Osteoblast (primary cell): Measurements from ENCODE around the gene PALLD. TPM values are rescaled to one million over a fixed set of nuclear protein-coding genes. Genes with fewer than 3 reads are reported as not detected.

Source experiments
- DNase-seq: peaks from one replicate; pipeline ENCODE4 v3.0.0; 2011; ENCODE audit warnings: low spot score, mixed read lengths; ENCODE audit not compliant: insufficient read length; ENCODE audit errors: missing footprints
- H2AFZ ChIP-seq: 2 replicates; pipeline ENCODE4 v1.6.0; 2011; ENCODE audit warnings: mild to moderate bottlenecking, low read length
- H3K27ac ChIP-seq: 2 replicates; pipeline ENCODE4 v1.5.1; 2011; ENCODE audit warnings: mild to moderate bottlenecking, low read depth, low read length, moderate library complexity
- H3K27me3 ChIP-seq: 2 replicates; pipeline ENCODE4 v1.6.0; 2012; ENCODE audit warnings: mild to moderate bottlenecking, control low read depth, inconsistent platforms, low read length, moderate library complexity; ENCODE audit not compliant: insufficient read depth
- H3K36me3 ChIP-seq: 2 replicates; pipeline ENCODE4 v1.5.1; 2011; ENCODE audit warnings: mild to moderate bottlenecking, low read length, control low read depth, moderate library complexity; ENCODE audit not compliant: insufficient read depth
- H3K4me1 ChIP-seq: 2 replicates; pipeline ENCODE4 v1.5.1; 2011; ENCODE audit warnings: mild to moderate bottlenecking, low read length, control low read depth, moderate library complexity; ENCODE audit not compliant: insufficient read depth
- H3K4me2 ChIP-seq: 2 replicates; pipeline ENCODE4 v1.6.0; 2011; ENCODE audit warnings: mild to moderate bottlenecking, low read length; ENCODE audit not compliant: insufficient read depth
- H3K4me3 ChIP-seq: fragments of 200-600 bp; sonication (generic); 3 replicates; pipeline ENCODE4 v1.5.1; 2012; ENCODE audit warnings: mild to moderate bottlenecking, low read length, inconsistent platforms; ENCODE audit not compliant: insufficient read depth
- H3K79me2 ChIP-seq: 2 replicates; pipeline ENCODE4 v1.6.0; 2012; ENCODE audit warnings: mild to moderate bottlenecking, low read length, control low read depth, inconsistent platforms; ENCODE audit not compliant: insufficient read depth
- H3K9me3 ChIP-seq: 2 replicates; pipeline ENCODE4 v1.5.1; 2011; ENCODE audit warnings: low read depth, low read length, control low read depth
- H4K20me1 ChIP-seq: 2 replicates; pipeline ENCODE4 v1.6.0; 2012; ENCODE audit warnings: mild to moderate bottlenecking, low read length, control low read depth; ENCODE audit not compliant: insufficient read depth
- CTCF ChIP-seq: IDR thresholded peaks from 2 replicates; pipeline ENCODE4 v1.5.1; 2011; ENCODE audit warnings: mild to moderate bottlenecking, low read depth, low read length, moderate library complexity; ENCODE audit errors: extremely low read depth
- total RNA-seq: library from RNA; depleted of rRNA; stranded (reverse); fragments of >200 nt; gene quantifications from 2 replicates; pipeline ENCODE4 v1.2.3, GENCODE V29; 2012

Gene PALLD
- total RNA-seq, 1 donor = 244 TPM

DNA sequence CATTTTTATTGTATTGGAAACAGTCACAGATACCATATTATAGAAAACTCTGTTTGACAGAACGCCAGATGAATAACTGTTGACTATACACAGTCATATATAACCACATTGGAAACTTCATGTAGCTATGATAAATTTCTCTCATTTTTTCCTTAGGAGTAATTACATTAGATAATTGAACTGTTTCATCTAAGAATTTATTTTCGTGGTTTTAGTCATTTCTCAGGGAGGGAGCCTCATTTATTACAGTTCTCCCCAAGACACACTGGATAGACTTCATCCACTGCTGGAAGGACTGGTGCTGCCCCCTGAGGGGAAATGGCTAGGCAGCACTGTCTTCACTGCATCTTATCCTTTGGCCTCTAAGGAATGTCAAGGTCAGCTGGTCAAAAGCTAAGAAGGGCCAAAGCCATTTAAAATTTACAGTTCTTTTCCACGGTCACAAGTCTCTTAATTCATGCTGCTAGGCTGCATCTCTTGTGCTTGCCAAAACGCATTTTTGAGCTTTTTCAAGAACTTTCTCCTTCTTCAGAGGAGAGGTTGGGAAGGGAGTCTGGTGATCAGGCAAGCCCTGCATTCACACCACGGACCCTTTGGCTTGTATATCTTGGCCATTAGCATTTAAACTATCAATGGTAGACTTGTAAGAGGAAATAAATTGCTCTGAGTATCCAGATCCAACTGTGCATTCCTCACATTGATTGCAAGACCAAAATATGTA lies 368.1 kb downstream of the PALLD start:
- peak; percentile 54 for DNase-seq
- peak overlapping the region; percentile 9 for H3K4me3 ChIP-seq
- H2AFZ ChIP-seq = no peak overlapping the region
- peaks cover 89% of the 10 kb centered on the region for H3K79me2 ChIP-seq
- no peaks in the 10 kb centered on the region for H3K9me3 ChIP-seq
- peak overlapping the region; percentile 69 for H3K4me2 ChIP-seq
- peaks cover 9% of the 10 kb centered on the region for H4K20me1 ChIP-seq
- peak overlapping the region; percentile 96 for H3K27ac ChIP-seq
- peaks cover 27% of the 10 kb centered on the region for H3K36me3 ChIP-seq
- H3K4me1 ChIP-seq = peaks cover 71% of the 10 kb centered on the region
- H3K27me3 ChIP-seq = no peaks in the 10 kb centered on the region
- TF ChIP-seq CTCF = peak; percentile 61

DNA sequence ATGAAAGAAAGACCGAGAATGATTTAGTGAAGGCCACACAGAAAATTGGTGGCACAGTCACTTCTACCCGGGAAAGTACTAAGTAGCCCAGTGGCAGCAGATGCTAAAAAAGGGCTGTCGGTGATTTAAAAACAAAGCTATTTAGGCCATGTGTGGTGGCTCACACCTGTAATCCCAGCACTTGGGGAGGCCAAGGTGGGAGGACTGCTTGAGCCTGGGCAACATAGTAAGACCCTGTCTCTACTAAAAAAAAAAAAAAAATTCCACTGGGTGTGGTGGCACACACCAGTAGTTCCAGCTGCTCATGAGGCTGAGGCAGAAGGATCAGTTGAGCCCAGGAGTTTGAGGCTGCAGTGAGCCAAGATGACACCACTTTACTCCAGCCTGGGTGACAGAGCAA lies 369.0 kb downstream of the PALLD start:
- Histone ChIP-seq H3K9me3 (no peaks in the 10 kb centered on the region), H3K4me3 (no peak overlapping the region), H3K27ac (peak overlapping the region; percentile 96), H3K4me2 (no peak overlapping the region), H3K36me3 (peaks cover 24% of the 10 kb centered on the region), H3K4me1 (peaks cover 66% of the 10 kb centered on the region), H2AFZ (no peak overlapping the region), H4K20me1 (peaks cover 6% of the 10 kb centered on the region), H3K27me3 (no peaks in the 10 kb centered on the region), H3K79me2 (peaks cover 89% of the 10 kb centered on the region)
- DNase-seq = no peak
- TF ChIP-seq CTCF = no peak

DNA sequence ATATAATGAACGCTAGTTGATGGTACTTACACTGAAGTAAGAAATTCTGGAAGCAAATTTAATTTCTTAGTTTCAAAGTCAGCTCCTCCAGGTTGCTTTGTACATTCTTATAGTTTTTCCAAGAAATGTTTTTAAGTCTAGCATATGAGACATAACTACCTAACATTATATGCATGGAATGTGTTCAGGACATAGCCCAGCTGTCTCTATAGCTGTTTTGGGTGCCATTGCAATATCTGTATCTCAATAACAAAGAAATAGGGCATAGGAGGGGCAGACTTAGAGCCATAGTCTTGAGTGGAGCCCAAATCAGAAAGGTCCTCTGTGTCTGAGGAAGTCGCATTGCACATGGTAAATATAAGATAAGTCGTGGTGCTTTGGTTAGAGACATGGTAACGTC lies 369.8 kb downstream of the PALLD start:
- Histone ChIP-seq H4K20me1 (peaks cover 7% of the 10 kb centered on the region), H3K4me1 (peaks cover 66% of the 10 kb centered on the region), H3K79me2 (peaks cover 88% of the 10 kb centered on the region), H3K27ac (peak overlapping the region; percentile 85), H3K27me3 (no peaks in the 10 kb centered on the region), H2AFZ (no peak overlapping the region), H3K36me3 (peaks cover 26% of the 10 kb centered on the region), H3K4me2 (no peak overlapping the region), H3K4me3 (no peak overlapping the region), H3K9me3 (no peaks in the 10 kb centered on the region)
- no peak for DNase-seq
- TF ChIP-seq CTCF = no peak

DNA sequence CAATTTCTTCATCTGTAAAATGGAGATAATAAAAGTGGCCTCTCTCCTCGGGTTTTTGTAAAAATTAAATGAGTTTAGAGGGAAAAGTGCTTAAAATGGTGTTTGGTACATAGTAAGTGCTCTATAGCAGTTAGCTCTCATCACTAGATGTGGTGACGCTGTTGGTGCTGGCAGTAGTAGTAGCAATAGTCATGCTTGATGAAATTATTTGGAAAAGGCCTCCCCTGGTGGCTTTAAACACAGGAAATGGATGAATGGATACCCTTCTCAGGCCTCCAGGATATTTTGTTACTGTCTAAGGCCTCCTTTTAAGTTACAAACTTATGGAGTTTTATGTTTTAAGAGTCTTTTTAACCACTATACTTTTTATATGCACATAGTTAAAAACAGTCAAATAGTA lies 370.3 kb downstream of the PALLD start:
- TF ChIP-seq CTCF = peak; percentile 5
- no peak for DNase-seq
- H4K20me1 ChIP-seq = peaks cover 9% of the 10 kb centered on the region
- H3K9me3 ChIP-seq = no peaks in the 10 kb centered on the region
- H3K4me1 ChIP-seq = peaks cover 66% of the 10 kb centered on the region
- H3K36me3 ChIP-seq = peaks cover 28% of the 10 kb centered on the region
- H3K4me3 ChIP-seq = no peak overlapping the region
- H2AFZ ChIP-seq = no peak overlapping the region
- H3K27me3 ChIP-seq = no peaks in the 10 kb centered on the region
- H3K4me2 ChIP-seq = no peak overlapping the region
- peaks cover 89% of the 10 kb centered on the region for H3K79me2 ChIP-seq
- peak overlapping the region; percentile 85 for H3K27ac ChIP-seq
